Peyer's patch (tissue), 4 donors: ENCODE measurements around the gene FMN1. TPM values are rescaled to one million over a fixed set of nuclear protein-coding genes. Genes with fewer than 3 reads are reported as not detected.
A peak's percentile ranks its signal among the peaks of the same experiment; 100 is the strongest.

ENCODE experiments used
- DNase-seq, 3 donors: peaks; one replicate each; pipeline ENCODE4 v3.0.0-alpha.2; 2017 to 2019
- H3K27ac ChIP-seq, 4 donors: fragments of 200-600 bp; sonication (generic); one replicate each; pipeline ENCODE4 v1.5.1; 2016 to 2019
- H3K27me3 ChIP-seq, 2 donors: fragments of 200-600 bp; sonication (generic); one replicate each; pipeline ENCODE4 v1.5.1; 2019
- H3K36me3 ChIP-seq, 3 donors: fragments of 200-600 bp; sonication (generic); one replicate each; pipeline ENCODE4 v1.5.1; 2016 to 2019
- H3K4me1 ChIP-seq, 4 donors: fragments of 200-600 bp; sonication (generic); one replicate each; pipeline ENCODE4 v1.5.1; 2016 to 2019
- H3K4me3 ChIP-seq, 4 donors: fragments of 200-600 bp; sonication (generic); 1 replicate in 3 of 4; 2 replicates in 1 of 4; pipeline ENCODE4 v1.5.1; 2016 to 2019; ENCODE audit warnings: mild to moderate bottlenecking in 1 of 4
- H3K9me3 ChIP-seq, 4 donors: fragments of 200-600 bp; sonication (generic); one replicate each; pipeline ENCODE4 v1.5.1; 2016 to 2019; ENCODE audit warnings: mild to moderate bottlenecking in 1 of 4
- POLR2A ChIP-seq, 2 donors: fragments of 450-650 bp; IDR thresholded peaks; one replicate each; pipeline ENCODE4 v1.5.1; 2017; ENCODE audit warnings: antibody characterized with exemption in 2 of 2, mild to moderate bottlenecking in 2 of 2, moderate library complexity in 2 of 2
- total RNA-seq, 4 donors: library from RNA; depleted of rRNA; stranded (reverse); fragments of >200 nt; gene quantifications; one replicate each; pipeline ENCODE4 v1.1.0, GENCODE V29; 2016
- TF ChIP-seq, protein P1 (sequence below), 6 experiments: fragments of 450-650 bp in 4 of 6; fragments of 200-600 bp in 2 of 6; sonication (generic) in 1 of 6; IDR thresholded peaks; one replicate each; pipeline ENCODE4 v1.5.1; 2017 to 2019; ENCODE audit warnings: antibody characterized with exemption in 6 of 6, mild to moderate bottlenecking in 3 of 6, moderate library complexity in 1 of 6

FMN1 gene
- total RNA-seq, 4 donors from 2014 or later = 15.4 to 57.8 (median 29.1) TPM

- Histone ChIP-seq H3K27ac (peak overlapping the region in 2 of 4 donors; percentile 74 to 82), H3K4me3 (no peak overlapping the region), H3K4me1 (peaks cover 0 to 15% (median 0%) of the 10 kb centered on the region in 4 donors), H3K27me3 (no peaks in the 10 kb centered on the region), H3K9me3 (peaks cover 0 to 3% (median 0%) of the 10 kb centered on the region in 4 donors), H3K36me3 (no peaks in the 10 kb centered on the region)
- DNase-seq = no peak
- TF ChIP-seq, protein P1, sequence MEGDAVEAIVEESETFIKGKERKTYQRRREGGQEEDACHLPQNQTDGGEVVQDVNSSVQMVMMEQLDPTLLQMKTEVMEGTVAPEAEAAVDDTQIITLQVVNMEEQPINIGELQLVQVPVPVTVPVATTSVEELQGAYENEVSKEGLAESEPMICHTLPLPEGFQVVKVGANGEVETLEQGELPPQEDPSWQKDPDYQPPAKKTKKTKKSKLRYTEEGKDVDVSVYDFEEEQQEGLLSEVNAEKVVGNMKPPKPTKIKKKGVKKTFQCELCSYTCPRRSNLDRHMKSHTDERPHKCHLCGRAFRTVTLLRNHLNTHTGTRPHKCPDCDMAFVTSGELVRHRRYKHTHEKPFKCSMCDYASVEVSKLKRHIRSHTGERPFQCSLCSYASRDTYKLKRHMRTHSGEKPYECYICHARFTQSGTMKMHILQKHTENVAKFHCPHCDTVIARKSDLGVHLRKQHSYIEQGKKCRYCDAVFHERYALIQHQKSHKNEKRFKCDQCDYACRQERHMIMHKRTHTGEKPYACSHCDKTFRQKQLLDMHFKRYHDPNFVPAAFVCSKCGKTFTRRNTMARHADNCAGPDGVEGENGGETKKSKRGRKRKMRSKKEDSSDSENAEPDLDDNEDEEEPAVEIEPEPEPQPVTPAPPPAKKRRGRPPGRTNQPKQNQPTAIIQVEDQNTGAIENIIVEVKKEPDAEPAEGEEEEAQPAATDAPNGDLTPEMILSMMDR (IDR thresholded peaks at IDR 0.05) = no peak
- TF ChIP-seq POLR2A (IDR thresholded peaks at IDR 0.05) = no peak
Measured at GRCh38 chr15:33069161-33069560, 125.4 kb downstream of the FMN1 start.

DNA sequence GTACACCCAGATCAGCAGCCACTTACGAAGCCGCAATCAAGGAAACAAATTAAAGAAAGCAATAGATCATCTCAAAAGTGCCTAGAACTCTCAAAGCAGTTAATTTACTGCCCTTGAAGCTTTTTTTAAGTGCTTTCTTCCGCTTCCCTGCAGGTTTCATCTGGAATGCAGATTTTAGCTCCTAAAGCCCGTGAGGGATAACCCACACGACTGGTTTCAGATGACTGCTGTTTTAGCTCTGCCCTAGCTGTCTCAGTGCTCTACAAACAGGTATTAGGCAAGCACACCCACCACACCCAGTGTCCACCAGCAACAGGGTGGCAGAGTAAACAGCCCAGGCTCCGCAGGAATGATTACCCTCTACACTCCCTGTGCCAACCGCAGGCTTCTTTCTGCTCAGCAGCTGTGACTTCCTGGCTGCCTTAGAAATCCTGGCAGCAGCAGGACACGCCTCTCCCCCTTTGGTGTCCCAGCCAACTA lies 126.0 kb downstream of the FMN1 start:
- Histone ChIP-seq H3K4me1 (peaks cover 0 to 15% (median 0%) of the 10 kb centered on the region in 4 donors), H3K4me3 (peak overlapping the region in 2 of 4 donors; percentile 45 to 48), H3K9me3 (peaks cover 0 to 3% (median 0%) of the 10 kb centered on the region in 4 donors), H3K27ac (peak overlapping the region in 3 of 4 donors; percentile 67 to 82 (median 74)), H3K36me3 (no peaks in the 10 kb centered on the region), H3K27me3 (no peaks in the 10 kb centered on the region)
- TF ChIP-seq, protein P1 (IDR thresholded peaks at IDR 0.05) = no peak
- TF ChIP-seq POLR2A (IDR thresholded peaks at IDR 0.05) = no peak
- peak in 2 of 3 donors; percentile 75 to 76 for DNase-seq

DNA sequence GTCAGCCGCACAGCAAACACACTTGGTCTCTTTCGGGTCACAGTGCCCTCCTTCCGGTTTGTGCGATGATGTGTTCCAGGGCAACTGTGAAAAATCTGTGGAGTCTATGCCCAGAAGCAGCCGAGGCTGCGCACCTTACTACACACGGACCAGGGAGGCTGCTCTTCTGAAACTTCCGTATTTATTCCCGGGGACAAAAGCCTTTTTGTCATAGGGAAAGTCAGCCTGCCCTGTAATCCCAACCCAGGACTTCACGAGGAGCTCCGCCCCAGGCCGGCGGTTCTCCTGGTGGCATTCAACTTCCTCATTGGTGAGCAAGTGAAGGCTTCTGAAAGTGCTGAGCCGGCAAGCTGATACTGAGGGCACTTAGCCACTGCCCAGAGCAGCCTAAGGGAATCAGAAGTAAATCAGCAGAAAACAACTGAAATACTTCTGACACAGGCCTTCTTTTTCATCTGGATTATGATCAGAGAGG lies 126.5 kb downstream of the FMN1 start:
- Histone ChIP-seq H3K4me1 (peaks cover 0 to 15% (median 0%) of the 10 kb centered on the region in 4 donors), H3K36me3 (no peaks in the 10 kb centered on the region), H3K27ac (peak overlapping the region in 3 of 4 donors; percentile 67 to 82 (median 74)), H3K4me3 (peak overlapping the region; percentile 10 to 48 (median 28)), H3K27me3 (no peaks in the 10 kb centered on the region), H3K9me3 (peaks cover 0 to 3% (median 0%) of the 10 kb centered on the region in 4 donors)
- peak; percentile 20 to 88 (median 86) for DNase-seq
- TF ChIP-seq, protein P1 (IDR thresholded peaks at IDR 0.05) = no peak
- peak; percentile 75 for TF ChIP-seq POLR2A (IDR thresholded peaks at IDR 0.05)

GRCh38 chr15:33067456-33067855 lies 127.1 kb downstream of the FMN1 start:
- Histone ChIP-seq H3K4me1 (peaks cover 0 to 15% (median 0%) of the 10 kb centered on the region in 4 donors), H3K4me3 (peak overlapping the region in 3 of 4 donors; percentile 10 to 48 (median 45))
- no peak for DNase-seq

GRCh38 chr15:33066584-33066983 lies 127.9 kb downstream of the FMN1 start:
- TF ChIP-seq, protein P1 (IDR thresholded peaks at IDR 0.05) = no peak
- no peak for TF ChIP-seq POLR2A (IDR thresholded peaks at IDR 0.05)
- Histone ChIP-seq H3K9me3 (peaks cover 0 to 3% (median 0%) of the 10 kb centered on the region in 4 donors), H3K4me3 (peak overlapping the region in 1 of 4 donors; percentile 48), H3K36me3 (no peaks in the 10 kb centered on the region), H3K27ac (no peak overlapping the region), H3K27me3 (no peaks in the 10 kb centered on the region), H3K4me1 (peaks cover 0 to 15% (median 0%) of the 10 kb centered on the region in 4 donors)
- DNase-seq = no peak

More at GRCh38 chr15:33067456-33067855, 127.1 kb downstream of the FMN1 start:
- no peak for TF ChIP-seq POLR2A (IDR thresholded peaks at IDR 0.05)
- TF ChIP-seq, protein P1 (IDR thresholded peaks at IDR 0.05) = no peak
- H3K36me3 ChIP-seq = no peaks in the 10 kb centered on the region
- peaks cover 0 to 3% (median 0%) of the 10 kb centered on the region in 4 donors for H3K9me3 ChIP-seq
- H3K27me3 ChIP-seq = no peaks in the 10 kb centered on the region
- H3K27ac ChIP-seq = peak overlapping the region in 3 of 4 donors; percentile 67 to 82 (median 74)
